ENCODE data around the gene ENPP6.
"Not testable (repeated sequence)": the region's sequence is repeated elsewhere in the genome, so short reads cannot be mapped to it uniquely, and the experiment has no call there.

ENPP6 gene

DNA sequence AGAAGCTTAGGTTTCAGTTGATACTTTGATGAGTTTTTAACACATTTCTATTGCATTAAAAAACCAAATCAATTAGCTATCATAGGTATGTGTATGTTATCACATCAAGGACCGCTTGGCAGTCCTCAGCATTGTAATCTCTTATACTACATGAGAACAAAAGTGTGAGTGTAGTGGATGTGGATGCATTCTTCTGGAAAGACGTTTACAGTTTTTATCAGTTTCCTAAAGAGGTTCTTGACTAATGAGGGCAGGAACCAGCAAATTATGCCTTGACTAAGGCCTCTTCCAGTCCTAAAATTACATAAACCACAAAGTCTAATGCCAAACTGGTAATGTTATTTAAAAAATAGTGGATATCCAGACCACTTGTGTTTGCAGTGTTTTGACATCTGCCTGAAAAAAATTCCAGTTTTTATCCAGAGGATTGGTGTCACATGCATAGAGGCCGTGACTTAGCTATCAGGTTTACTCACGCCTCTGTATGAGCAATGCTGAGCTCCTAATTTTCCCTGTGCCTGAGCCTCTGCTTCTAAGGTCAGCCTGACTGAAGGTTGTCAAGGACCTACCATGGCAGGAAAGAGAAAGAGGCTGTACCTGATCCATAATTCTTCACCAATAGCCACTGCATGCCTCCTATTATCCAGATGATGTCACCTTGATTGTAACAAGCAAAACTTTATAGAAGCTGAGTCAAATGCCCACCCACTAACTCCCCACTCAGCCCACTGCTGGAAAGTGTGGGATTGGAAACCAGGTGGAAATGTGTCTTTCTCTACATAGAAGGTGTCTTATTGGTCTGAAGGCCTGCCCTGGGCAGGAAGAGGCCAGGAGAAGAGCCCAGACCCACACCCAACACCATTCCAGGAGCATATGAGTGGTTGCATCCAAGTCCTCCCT lies 68.7 kb downstream of the ENPP6 start:
- DNase-seq (ENCODE audit: low spot score), result no peak

DNA sequence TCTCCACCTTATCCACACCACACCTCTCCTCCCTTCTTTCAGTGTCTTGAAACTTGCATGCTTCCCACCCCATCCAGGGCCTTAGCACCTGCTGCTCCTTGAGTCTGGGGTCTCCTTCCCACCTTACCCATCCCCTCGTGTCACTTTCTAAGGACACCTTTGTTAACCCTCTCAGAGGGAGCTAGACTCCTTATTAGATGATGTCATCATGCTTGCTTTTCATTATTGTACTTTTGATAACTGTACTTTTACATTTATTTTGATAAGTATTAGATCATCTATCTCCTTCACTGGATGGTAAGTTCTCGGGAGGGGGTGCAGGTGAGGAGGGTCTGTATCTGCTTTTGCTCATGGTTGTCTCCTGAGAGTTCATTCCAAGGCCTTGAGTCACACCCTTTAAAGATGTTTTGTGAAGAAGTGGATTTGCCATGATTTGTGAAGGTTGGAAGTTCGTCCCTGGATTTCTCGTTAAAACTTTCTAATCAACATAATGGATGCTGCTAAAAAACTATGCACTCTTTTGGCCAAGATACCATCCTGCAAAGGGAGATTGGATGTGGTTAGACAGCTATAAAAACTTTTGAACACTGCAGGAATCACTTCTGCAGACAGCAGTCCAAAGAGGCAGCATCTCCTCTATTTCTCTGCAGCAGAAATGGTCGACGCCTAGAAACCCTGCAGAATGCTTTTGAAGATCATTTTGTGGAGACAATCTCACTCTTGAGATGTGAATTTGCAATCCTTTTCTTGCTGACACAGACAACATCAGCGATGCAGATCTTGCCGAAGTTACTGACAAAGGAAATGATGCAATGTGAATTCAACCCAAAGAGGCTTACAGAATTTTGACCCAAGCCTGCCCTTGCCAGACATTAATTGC lies 69.6 kb downstream of the ENPP6 start:
- no peak for DNase-seq (ENCODE audit: low spot score)

DNA sequence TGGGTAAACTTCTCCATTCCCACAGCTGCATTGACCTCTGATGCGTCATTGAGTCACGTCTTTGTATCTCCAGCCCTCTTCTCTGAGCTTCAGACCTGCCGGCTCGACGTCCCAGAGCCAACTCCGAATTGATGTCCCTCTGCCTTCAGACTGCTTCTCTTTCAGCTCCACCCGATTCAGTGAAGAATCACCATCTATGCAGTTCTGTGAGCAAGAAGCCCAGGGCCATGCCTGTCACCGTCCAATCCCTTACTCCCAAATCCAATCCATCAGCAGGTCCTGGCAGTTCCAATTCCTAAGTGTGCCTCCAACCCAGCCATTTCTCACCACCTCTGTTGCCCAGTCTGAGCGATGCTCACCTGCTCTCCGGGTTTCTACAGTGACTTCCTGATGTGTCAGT lies 70.7 kb downstream of the ENPP6 start:
- no peak for DNase-seq (ENCODE audit: low spot score)

DNA sequence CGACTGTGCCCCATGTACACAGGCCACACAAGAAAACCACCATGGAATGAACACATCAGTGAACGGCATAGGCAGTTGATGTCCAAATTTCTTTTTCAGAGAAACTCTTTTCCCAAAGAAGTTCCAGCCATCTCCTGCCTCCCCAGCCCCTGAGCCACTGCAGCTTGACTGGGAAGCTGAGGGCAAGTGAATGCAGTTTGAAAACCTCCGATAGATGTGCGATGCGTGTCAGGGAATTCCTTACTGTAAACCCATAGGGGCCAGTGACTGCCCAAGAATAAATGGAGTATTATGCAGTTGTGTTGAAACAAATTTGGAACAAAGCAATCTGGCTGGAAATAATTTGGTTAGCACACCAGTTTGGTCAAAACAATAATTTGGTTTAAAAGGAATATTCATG lies 72.1 kb downstream of the ENPP6 start:
- no peak for DNase-seq (ENCODE audit: low spot score)

DNA sequence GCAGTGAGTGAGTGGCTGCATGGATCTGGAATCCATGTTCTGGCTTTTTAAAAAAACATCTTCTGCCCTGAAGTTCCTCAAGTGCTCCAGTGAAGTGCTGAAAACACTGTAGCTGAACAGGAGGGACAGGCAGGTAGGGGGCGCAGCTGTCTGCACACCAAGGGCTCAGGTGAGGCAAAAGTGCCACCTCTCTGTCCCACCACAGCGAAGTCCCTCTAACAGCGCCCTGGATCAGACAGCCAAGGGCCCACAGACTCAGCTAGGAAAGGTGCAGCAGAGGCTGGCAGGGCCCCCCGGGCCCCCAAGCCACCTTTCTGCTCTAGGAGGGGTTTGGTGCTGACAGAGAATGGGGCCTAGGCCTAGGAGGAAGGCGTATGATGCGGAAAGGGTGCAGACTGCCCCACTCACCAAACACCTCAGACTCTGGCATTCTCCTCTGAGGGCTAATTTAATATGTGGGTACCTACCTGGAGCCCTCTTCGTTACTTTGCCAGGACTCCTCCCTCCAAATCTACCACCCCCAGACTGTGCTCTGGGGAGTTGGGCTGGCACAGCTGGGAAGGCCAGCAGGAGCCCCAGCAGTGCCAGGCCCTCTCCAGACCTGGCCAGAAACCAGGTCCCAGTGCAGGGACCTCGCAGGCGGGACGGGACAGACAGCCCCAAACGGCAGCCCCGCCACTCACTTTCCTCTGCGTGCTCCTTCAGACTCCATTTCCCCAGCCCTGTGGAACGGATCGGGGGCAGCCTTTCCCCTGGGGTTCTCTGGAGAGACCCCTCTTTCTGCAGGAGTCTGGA lies 73.7 kb downstream of the ENPP6 start:
- DNase-seq (ENCODE audit: low spot score), result no peak

DNA sequence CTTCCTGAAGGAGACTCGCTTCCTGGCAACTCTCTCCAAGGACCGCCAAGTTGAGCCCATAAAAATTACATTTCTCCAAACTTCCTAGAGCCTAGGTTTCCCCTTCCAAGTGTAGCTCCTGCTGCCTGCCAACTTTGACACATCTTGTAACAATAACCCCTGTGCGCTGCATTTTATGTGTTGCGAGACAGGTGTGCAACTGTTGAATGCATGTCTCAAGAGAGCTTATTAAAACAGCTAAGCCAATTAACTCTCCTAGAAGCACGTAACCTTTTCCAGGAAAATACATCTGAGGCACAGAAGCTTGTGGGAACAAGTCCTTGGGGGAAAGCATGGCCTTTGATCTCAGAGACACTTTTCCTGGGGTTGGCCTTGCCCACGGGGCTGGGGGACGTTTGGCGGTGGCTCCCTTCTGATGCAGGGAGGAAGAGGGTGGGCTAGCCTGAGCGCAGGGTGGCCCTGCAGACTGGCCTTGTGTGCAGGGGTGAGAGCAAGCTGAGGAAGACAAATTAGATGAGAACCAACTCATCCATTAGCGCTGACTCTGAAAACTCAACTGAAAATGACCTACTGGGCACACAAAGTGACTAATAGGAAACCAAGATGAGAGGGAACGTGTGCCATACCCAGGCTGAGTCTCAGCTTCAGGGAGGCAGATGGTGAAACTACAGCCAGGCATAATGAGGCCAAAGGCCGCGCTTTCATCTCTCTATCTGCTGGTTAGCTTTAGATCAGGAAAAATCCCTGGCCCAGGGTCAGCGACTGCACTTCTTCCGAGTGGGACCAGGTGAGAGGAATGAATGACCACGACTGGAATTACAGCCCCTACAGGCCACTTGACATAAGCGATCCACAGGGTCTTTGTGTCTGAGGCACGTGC lies 75.3 kb downstream of the ENPP6 start:
- DNase-seq (ENCODE audit: low spot score), result no peak

DNA sequence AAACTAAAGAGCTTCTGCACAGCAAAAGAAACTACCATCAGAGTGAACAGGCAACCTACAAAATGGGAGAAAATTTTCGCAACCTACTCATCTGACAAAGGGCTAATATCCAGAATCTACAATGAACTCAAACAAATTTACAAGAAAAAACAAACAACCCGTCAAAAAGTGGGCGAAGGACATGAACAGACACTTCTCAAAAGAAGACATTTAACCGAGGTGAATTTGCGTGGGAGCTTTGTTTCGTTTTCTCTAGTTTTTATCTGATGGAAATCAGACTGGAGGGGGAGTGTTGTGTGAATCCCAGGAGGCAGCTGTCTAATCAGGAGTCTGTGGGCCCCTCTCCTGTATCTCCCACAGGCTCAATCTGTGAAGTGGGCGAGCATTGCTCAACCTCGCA lies 76.8 kb downstream of the ENPP6 start:
- DNase-seq (ENCODE audit: low spot score), result not testable (repeated sequence)

DNA sequence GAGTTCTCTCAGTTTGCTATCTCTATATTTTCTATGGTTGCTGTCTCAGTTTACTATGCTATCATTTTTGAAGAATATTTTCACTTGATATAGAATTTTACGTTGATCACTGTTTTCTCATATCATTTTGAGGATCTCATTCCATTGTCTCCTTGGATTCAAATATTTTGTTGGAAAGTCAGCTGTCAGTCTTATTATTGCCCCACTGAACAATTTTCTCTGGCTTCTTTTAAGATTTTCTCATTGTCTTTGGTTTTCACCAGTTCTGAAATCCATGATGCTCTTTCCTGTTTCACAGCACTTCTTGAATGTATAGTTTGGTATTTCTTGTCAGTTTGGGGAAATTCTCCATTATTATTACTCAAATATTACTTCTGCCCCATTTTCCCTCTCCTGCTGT lies 81.1 kb downstream of the ENPP6 start:
- no peak for DNase-seq (ENCODE audit: low spot score)

DNA sequence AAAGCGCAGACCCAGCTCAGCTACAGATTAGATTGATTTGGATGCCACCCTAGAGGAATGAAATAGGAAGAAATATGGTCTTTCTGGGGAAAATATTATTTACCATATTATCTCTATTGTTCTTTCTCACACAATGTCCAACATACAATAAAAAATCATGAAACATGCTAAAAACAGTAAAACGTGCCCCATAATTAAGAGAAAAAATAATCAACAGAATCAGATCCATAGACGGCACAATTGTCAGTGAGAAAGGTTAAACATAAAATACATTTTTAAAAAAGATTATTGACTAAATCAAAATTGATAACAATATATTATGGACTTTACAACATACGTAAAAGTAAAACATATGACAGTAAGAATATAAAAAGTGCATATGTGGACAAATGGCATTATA lies 90.9 kb downstream of the ENPP6 start:
- no peak for DNase-seq (ENCODE audit: low spot score)

DNA sequence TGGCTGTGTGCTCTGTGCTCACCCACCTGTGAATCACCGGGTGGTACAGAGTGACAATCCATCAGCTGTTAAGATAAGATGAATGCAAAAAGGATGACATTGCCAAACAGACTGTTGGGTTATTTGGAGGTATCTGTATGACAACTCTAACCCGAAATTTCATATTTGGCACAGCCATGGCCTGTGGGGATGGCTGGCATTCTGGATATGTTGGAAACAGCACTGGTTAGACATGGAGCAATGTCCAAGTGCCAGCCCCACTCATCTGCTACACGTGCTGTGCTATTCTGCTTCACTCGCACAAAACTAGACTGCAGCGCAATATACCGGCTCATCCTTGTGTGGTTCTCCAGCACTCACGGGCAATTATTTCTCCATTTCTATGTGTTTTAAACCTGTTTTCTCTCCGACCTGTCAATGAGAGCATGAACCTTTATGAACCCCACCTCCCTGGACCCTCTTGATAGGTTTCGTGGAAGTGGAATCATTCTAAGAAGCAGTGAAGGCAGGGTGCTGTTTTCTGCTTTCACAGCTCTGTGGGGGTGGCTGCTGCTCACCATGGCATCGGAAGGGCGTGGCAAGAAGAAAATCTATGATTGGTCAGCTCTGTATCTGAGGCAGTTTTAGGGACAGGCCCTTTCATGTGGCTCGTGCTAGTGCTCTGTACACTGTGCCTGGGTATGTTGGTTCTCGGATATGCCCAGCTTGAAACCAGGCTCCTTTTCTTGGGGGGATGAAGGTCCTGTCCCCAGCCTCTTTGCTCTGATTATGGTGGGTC lies 94.9 kb downstream of the ENPP6 start:
- no peak for DNase-seq (ENCODE audit: low spot score)

DNA sequence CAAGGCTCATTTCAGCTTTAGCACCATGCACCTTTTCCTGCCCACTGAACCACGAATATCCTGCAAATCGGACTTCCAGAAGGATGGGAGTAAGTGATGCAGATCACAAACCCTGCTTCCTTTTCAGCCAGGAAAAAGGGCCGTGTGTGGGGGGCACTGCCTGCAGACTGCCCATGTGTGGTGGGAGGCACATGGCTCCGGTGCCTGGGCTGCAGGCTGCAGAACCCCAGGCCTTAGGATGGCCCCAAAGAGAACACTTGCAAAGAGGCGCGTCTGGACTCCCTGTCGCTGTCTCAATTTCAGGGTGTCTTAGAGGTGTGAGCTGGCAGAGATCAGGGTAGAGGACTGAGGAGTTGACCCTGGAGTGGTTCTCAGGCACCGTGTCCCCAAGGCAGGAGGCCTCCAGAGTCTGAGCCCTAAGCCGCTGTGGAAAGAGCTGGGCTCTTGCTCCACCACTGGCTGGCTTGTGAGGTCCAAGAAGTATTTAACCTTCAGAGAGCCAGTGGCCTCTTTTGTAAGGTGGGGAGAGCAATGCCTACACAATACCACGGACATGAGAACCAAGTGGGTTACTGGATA lies 97.0 kb downstream of the ENPP6 start:
- no peak for DNase-seq (ENCODE audit: low spot score)

DNA sequence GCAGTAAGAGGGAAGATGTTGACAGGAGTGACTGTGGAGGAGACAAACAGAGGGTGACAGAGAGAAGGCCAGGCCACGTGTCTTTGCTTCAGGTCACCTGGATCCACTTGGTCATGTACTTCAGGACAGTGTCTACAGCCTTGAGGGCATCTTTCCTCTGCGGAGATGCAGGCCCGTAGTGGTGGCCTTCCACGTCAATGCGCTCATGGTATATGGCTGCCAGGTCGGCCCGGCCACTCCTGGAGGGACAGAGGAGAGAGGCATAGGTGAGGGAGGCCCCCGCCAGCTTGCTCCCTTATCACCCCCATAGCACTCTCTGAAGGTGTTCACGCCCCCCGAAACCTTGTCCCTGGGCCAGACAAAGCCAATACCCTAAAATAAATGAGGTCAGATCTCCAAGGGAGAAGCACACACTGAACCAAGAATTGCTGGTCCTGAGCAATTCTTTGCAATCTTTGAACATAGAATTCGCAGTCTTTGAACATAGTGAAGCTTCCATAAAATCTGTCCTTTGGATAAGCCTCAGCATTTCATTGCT lies 99.9 kb downstream of the ENPP6 start:
- no peak for DNase-seq (ENCODE audit: low spot score)

DNA sequence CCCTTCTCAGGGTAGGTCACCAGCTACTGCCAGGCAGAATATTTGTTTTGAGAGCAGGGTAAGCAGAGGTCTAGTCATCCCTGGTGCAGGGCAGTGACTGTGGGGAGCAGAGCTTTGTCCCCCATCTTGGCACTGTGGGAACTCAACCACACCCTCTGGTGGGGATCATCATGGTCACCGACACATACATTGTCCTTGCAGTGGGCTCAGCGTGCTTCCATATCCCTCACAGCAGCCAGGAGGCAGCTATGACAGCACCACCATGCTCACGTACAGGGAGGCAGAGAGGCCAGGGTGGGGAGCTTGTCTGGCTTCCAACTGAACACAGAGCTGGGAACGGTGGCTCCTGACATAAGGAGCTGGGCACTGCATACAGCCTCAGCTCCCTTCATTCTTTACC lies 102.3 kb downstream of the ENPP6 start:
- no peak for DNase-seq (ENCODE audit: low spot score)

DNA sequence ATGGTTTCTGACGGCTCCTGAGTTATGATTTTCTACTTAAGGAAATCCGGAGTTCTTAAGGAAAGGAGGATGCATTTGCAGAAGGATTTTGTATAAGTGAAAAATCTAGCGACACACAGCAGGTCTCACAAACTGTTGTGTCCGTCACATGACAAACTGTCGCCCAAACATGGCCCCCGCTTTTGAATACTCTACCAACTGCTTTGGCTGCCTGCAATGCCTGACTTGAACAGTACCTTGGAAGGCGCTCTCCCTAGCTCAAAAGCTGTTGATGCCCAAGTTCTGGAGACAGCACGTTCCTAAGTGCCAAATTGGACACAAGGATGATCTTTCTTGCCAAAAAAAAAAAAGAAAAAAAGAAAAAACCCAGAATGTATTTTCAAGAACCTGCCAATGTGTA lies 103.2 kb downstream of the ENPP6 start:
- no peak for DNase-seq (ENCODE audit: low spot score)

DNA sequence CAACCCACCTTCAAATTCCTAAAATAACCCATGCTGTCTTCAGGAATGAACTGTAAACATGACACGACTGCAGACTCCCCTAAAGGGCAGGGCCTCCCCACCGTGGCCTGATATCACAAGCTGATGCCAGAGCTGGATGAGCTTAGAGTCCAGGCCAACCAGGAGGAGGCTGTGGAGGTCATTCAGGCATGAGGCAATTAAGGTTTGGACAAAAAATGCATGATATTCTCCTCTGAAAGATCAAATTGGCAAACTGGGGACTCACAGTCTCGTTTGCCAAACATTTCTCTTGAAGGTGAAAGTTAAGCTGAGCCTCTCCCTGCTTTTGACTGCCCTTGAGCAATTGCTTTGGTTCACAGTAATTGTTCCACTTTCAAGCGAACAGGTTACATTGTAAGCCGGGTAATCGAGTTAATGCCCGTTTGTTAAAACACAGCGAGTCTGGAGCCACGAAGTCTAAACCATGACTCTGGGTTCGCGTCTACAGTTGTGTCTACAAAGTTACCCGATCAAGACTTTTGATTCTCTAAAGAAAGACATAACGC lies 105.6 kb downstream of the ENPP6 start:
- no peak for DNase-seq (ENCODE audit: low spot score)

DNA sequence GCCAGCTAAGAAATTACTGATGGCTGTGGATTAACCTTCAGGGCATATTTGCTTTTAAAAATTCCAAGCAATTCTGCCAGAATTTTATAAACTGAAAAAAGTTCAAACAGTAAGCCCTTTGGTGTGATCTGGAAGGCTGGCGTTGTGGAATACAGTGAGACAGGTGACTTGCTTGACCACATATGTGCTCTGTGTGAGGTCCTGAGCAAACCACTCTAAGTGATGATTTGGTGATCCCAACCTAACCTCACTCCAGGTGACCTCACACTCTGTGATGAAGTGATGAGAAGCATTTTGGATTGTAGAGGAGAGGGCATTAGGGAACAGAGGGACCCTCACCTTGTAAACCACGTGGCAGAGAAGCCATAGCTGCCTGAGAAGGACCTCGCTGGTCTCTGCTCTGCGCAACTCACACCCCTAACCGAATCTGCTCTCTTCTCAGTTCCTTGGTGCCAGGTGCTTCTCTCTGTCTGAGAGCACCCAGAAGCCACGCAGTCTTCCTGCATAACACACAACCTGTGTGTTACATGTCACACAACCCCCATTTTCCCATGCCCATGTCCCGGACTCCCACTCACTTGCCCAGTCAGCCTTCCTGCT lies 106.3 kb downstream of the ENPP6 start:
- DNase-seq (ENCODE audit: low spot score), result no peak

DNA sequence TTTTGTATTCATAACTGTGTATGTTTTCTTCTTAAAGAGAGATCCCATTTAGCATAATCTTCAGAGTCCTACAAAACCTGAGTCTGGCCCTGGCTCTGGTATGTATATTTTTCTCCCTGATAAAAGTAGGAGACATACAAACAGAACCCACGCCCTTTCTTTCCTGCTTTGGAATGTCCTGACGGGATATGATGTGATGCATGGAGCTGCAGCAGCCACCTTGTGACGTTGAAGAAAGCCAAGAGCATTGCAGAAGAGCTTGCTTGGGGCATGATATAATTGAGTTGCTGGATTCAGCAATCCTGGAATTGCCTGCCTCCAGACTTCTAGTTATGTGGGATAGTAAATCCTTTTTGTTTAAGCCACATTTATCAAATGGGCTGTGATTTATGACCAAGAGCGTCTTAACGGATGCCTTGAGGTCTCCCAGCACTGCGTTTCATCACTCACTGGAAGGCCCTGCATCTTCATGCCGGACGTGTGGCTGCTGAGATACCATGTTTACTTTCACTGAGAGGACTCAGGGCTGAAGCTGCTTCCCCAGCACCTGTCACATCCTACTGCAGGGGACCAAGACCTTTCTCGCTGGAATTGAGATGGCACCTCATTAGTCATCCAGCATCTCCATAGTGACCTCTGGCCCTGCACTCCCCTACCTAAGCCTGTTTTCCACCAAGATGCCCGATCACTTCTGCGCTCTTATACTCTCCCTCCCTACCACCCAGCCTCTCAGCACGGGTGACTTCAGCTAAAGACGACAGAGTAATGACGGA lies 107.0 kb downstream of the ENPP6 start:
- no peak for DNase-seq (ENCODE audit: low spot score)

DNA sequence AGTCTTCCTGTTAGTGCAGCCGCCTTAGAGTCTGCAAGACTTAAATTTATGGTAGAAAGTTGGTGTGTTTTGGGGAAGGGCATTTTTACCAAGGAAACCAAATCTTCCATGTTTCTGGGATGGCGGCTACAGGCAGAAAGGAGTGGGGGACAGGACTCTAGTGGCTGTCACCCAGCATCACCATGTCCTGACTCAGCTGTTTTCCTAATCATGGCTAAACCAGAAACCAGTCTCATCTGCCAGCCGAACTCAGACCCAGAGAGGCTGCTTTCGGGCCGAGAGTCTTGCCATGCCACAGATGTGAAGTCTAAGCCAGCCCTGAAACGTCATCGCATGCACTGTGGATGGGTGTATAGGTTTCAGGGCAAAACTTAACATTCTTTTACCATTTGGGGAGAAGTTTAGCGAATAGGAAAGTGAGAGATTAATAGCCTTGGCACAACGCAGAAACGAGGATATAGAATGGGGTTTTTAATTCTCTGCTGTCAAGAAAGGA lies 109.6 kb downstream of the ENPP6 start:
- DNase-seq (ENCODE audit: low spot score), result no peak

Measured in kidney capillary endothelial cell (primary cell).